Keratinocyte (primary cell): ENCODE measurements around the gene AKR1C3. TPM values are rescaled to one million over a fixed set of nuclear protein-coding genes. Genes with fewer than 3 reads are reported as not detected.

Experiments
- DNase-seq: peaks from one replicate; pipeline ENCODE4 v3.0.0-alpha.2; 2011; ENCODE audit warnings: low read depth, missing footprints, low spot score
- FAIRE-seq: peaks from 2 replicates; lab custom pipeline; 2011; peaks lifted over from hg19 to GRCh38; lab: Jason Lieb, UNC
- H2AFZ ChIP-seq: 2 replicates; pipeline ENCODE4 v1.6.0; 2012; ENCODE audit warnings: low read length, control low read depth, inconsistent platforms; ENCODE audit not compliant: control insufficient read depth
- H3K27ac ChIP-seq: 2 replicates; pipeline ENCODE4 v1.5.1; 2011; ENCODE audit warnings: low read length; ENCODE audit not compliant: control insufficient read depth, insufficient read depth
- H3K27me3 ChIP-seq: 3 replicates; pipeline ENCODE4 v1.6.0; 2011; ENCODE audit warnings: low read length; ENCODE audit not compliant: control insufficient read depth, insufficient read depth; ENCODE audit errors: extremely low read depth
- H3K36me3 ChIP-seq, 2 experiments: 2 replicates in 1 of 2; 3 replicates in 1 of 2; pipeline ENCODE4 v1.5.1; 2011; ENCODE audit warnings: low read length in 2 of 2, mild to moderate bottlenecking in 1 of 2; ENCODE audit not compliant: control insufficient read depth in 2 of 2, insufficient read depth in 2 of 2; ENCODE audit errors: extremely low read depth in 1 of 2
- H3K4me1 ChIP-seq: 3 replicates; pipeline ENCODE4 v1.5.1; 2011; ENCODE audit warnings: low read length; ENCODE audit not compliant: control insufficient read depth, insufficient read depth; ENCODE audit errors: extremely low read depth
- H3K4me2 ChIP-seq: 3 replicates; pipeline ENCODE4 v1.6.0; 2011; ENCODE audit warnings: low read depth, low read length; ENCODE audit not compliant: control insufficient read depth, insufficient read depth; ENCODE audit errors: extremely low read depth
- H3K4me3 ChIP-seq, 3 experiments: fragments of 200-600 bp in 1 of 3; sonication (generic) in 1 of 3; 2 replicates in 2 of 3; 3 replicates in 1 of 3; pipeline ENCODE4 v1.5.1; 2011 to 2016; ENCODE audit warnings: low read length in 3 of 3, mild to moderate bottlenecking in 3 of 3, control low read depth in 2 of 3, inconsistent platforms in 1 of 3, low read depth in 1 of 3, mixed read lengths in 1 of 3, mixed run types in 1 of 3, moderate library complexity in 1 of 3; ENCODE audit not compliant: control insufficient read depth in 2 of 3, insufficient read depth in 2 of 3; ENCODE audit errors: extremely low read depth in 1 of 3
- H3K79me2 ChIP-seq: 2 replicates; pipeline ENCODE4 v1.6.0; 2012; ENCODE audit warnings: low read length; ENCODE audit not compliant: control insufficient read depth, insufficient read depth
- H3K9ac ChIP-seq: 3 replicates; pipeline ENCODE4 v1.6.0; 2011; ENCODE audit warnings: low read length; ENCODE audit not compliant: control insufficient read depth, insufficient read depth; ENCODE audit errors: extremely low read depth
- H3K9me1 ChIP-seq: 3 replicates; pipeline ENCODE4 v1.6.0; 2011; ENCODE audit warnings: low read length; ENCODE audit not compliant: control insufficient read depth, insufficient read depth; ENCODE audit errors: extremely low read depth
- H3K9me3 ChIP-seq: 2 replicates; pipeline ENCODE4 v1.5.1; 2012; ENCODE audit warnings: low read depth, low read length; ENCODE audit not compliant: control insufficient read depth
- H4K20me1 ChIP-seq: 3 replicates; pipeline ENCODE4 v1.6.0; 2011; ENCODE audit warnings: low read length; ENCODE audit not compliant: control insufficient read depth, insufficient read depth; ENCODE audit errors: extremely low read depth
- CTCF ChIP-seq, 3 experiments: IDR thresholded peaks in 1 of 3; conservative IDR thresholded peaks in 1 of 3; optimal IDR thresholded peaks in 1 of 3; 2 replicates in 2 of 3; 3 replicates in 1 of 3; pipeline versions ENCODE3 to v1.5.1; 2011; ENCODE audit warnings: low read length in 3 of 3, mild to moderate bottlenecking in 3 of 3, moderate library complexity in 2 of 3, control low read depth in 1 of 3, inconsistent platforms in 1 of 3; ENCODE audit not compliant: insufficient read depth in 2 of 3; ENCODE audit errors: extremely low read depth in 1 of 3
- EZH2 ChIP-seq: IDR thresholded peaks from one replicate; pipeline ENCODE4 v1.6.1; 2012; ENCODE audit warnings: inconsistent platforms, mild to moderate bottlenecking, low read length, moderate library complexity
- dilution Hi-C: fragments of 300-500 bp; cut with MboI; formaldehyde crosslinking; loops from one replicate; pipeline ENCODE4 v1.7.0; 2020; ENCODE audit warnings: low sequenced_read_pairs; ENCODE audit not compliant: extremely low pct_ligation_motif_present
- polyA plus RNA-seq, 5 experiments: library from polyadenylated mRNA; depleted of rRNA in 3 of 5; stranded (reverse) in 3 of 5; stranded (forward) in 1 of 5; unstranded in 1 of 5; fragments of >200 nt; gene quantifications; 1 replicate in 1 of 5; 2 replicates in 3 of 5; 3 replicates in 1 of 5; pipeline versions ENCODE4 v1.2.1 to v1.2.3, GENCODE V29; 2011 to 2012; ENCODE audit warnings: missing spikeins in 2 of 5, low read depth in 1 of 5, low replicate concordance in 1 of 5

Gene AKR1C3
- polyA plus RNA-seq, 1 donor (not counting 4 experiments of a cell fraction or from before 2014, with no cell fraction given) = 27.3 TPM

- no peaks in the 10 kb centered on the region for H3K27me3 ChIP-seq
- H3K79me2 ChIP-seq = no peaks in the 10 kb centered on the region
- H3K36me3 ChIP-seq = no peaks in the 10 kb centered on the region
- dilution Hi-C loops = no loop called here
- H2AFZ ChIP-seq = no peak overlapping the region
- no peaks in the 10 kb centered on the region for H3K9me1 ChIP-seq
- no peaks in the 10 kb centered on the region for H3K4me1 ChIP-seq
- H3K4me2 ChIP-seq = no peak overlapping the region
- H4K20me1 ChIP-seq = no peaks in the 10 kb centered on the region
- H3K9me3 ChIP-seq = no peaks in the 10 kb centered on the region
- no peak overlapping the region for H3K27ac ChIP-seq
- no peak for DNase-seq
- TF ChIP-seq CTCF (optimal IDR thresholded peaks at IDR 0.05 in 1 of 3, IDR thresholded peaks at IDR 0.05 in 1 of 3, conservative IDR thresholded peaks at IDR 0.05 in 1 of 3; ENCODE audit: extremely low read depth in 1 of 3, insufficient read depth in 2 of 3, low read length in 3 of 3) (no peak), EZH2 (no peak)
- no peak for FAIRE-seq
- H3K9ac ChIP-seq = no peak overlapping the region
- no peak overlapping the region for H3K4me3 ChIP-seq
Measured at GRCh38 chr10:5106553-5106952, 12.3 kb downstream of the AKR1C3 start.

DNA sequence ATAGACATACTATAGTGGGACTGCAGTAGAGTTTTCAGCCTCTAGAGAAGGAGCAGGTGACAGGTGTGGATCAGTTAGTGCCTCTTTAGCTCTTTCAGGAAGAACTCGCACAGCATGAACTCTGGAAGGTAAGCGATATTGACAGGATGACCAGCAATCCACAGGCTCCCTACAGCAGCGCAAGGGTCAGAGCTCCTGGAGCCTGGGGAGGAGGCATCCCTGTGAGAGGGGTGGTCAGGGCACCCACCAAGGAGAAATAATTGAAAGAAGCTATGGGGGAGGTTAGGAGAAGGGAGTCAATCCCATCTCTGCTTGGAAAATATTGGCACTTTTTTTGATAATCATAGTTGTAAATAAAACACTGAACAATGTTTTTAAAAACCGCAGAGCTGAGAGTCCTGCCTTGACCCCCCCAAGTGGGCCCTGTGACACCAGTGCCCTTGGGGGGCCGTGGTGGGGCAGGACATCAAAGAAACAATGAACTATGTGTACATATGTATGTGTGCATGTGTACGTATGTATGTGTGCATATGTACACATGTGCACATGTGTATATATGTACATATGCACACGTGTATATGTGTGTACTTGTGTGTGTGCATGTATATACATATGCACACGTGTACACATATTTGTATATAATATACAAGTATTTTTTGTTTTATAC is 13.8 kb downstream of the AKR1C3 start:
- FAIRE-seq (no peak), DNase-seq (no peak)
- dilution Hi-C loops = no loop called here
- H2AFZ ChIP-seq = no peak overlapping the region
- TF ChIP-seq EZH2 (no peak), CTCF (optimal IDR thresholded peaks at IDR 0.05 in 1 of 3, IDR thresholded peaks at IDR 0.05 in 1 of 3, conservative IDR thresholded peaks at IDR 0.05 in 1 of 3; ENCODE audit: extremely low read depth in 1 of 3, insufficient read depth in 2 of 3, low read length in 3 of 3) (no peak)
- no peaks in the 10 kb centered on the region for H3K79me2 ChIP-seq
- no peak overlapping the region for H3K27ac ChIP-seq
- no peaks in the 10 kb centered on the region for H3K36me3 ChIP-seq
- H3K27me3 ChIP-seq = no peaks in the 10 kb centered on the region
- no peaks in the 10 kb centered on the region for H3K4me1 ChIP-seq
- H3K9ac ChIP-seq = no peak overlapping the region
- no peaks in the 10 kb centered on the region for H3K9me1 ChIP-seq
- no peaks in the 10 kb centered on the region for H3K9me3 ChIP-seq
- no peak overlapping the region for H3K4me2 ChIP-seq
- no peaks in the 10 kb centered on the region for H4K20me1 ChIP-seq
- no peak overlapping the region for H3K4me3 ChIP-seq
